Uterus (tissue), 2 donors: ENCODE measurements around the gene MEIS1.

Source experiments
- POLR2A ChIP-seq, 2 donors: fragments of 450-650 bp; IDR thresholded peaks; one replicate each; pipeline ENCODE4 v1.6.1; 2016; ENCODE audit warnings: antibody characterized with exemption in 2 of 2, mild to moderate bottlenecking in 1 of 2, moderate library complexity in 1 of 2
- TF ChIP-seq, protein P1 (sequence below), 4 experiments: fragments of 200-600 bp in 2 of 4; fragments of 450-650 bp in 2 of 4; sonication (generic) in 2 of 4; IDR thresholded peaks; one replicate each; pipeline ENCODE4 v1.5.1; 2016 to 2019; ENCODE audit warnings: antibody characterized with exemption in 4 of 4, mild to moderate bottlenecking in 2 of 4, moderate library complexity in 1 of 4

DNA sequence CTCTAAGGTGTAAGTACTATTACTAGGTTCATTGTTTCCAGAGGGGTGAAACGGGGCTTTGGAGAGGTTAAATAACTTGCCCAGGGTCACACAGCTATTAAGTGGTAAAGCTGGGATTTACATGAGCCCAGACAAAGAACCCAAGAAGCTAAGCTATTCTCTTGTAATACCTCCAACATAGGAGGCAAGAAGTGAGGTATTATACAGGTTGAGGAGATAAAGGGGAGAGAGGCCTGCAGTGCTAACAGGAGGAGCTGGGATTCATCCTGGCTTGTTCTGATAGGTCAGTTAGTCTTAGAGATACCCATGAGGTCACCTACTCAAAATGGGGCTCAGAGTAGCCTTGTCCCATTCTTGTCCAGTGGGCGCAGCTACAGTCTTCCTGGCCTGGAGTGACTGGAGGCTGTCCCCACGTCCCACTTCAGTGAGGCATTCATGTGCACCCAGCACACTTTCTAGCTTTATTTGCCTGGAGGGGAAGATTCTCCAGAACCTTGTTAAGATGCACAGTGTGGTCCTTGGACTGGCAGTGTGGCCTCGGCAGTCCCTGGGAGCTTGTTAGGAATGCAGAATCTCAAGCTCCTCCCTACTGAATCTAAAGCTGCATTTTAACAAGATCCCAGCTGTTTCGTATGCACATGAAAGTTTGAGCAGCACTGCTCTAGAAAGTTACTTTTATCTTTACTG lies 63.5 kb downstream of the MEIS1 start:
- TF ChIP-seq, protein P1, sequence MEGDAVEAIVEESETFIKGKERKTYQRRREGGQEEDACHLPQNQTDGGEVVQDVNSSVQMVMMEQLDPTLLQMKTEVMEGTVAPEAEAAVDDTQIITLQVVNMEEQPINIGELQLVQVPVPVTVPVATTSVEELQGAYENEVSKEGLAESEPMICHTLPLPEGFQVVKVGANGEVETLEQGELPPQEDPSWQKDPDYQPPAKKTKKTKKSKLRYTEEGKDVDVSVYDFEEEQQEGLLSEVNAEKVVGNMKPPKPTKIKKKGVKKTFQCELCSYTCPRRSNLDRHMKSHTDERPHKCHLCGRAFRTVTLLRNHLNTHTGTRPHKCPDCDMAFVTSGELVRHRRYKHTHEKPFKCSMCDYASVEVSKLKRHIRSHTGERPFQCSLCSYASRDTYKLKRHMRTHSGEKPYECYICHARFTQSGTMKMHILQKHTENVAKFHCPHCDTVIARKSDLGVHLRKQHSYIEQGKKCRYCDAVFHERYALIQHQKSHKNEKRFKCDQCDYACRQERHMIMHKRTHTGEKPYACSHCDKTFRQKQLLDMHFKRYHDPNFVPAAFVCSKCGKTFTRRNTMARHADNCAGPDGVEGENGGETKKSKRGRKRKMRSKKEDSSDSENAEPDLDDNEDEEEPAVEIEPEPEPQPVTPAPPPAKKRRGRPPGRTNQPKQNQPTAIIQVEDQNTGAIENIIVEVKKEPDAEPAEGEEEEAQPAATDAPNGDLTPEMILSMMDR (IDR thresholded peaks at IDR 0.05), result no peak
- no peak for TF ChIP-seq POLR2A (IDR thresholded peaks at IDR 0.05)
